H1 (cell line): Measurements from ENCODE around the gene MAML3. TPM values are rescaled to one million over a fixed set of nuclear protein-coding genes. Genes with fewer than 3 reads are reported as not detected.

Source experiments
- CTCF ChIA-PET: fragments of 300-600 bp; sonication (Branson Sonifier 250); formaldehyde crosslinking; loops from one replicate; lab custom pipeline; 2021; ENCODE audit not compliant: partially characterized antibody; lab: Charles Lee
- POLR2A ChIA-PET: fragments of 300-600 bp; sonication (Branson Sonifier 250); formaldehyde crosslinking; loops from one replicate; lab custom pipeline; 2021; ENCODE audit warnings: inconsistent platforms; ENCODE audit not compliant: partially characterized antibody; lab: Charles Lee
- DNase-seq, 2 experiments: peaks; one replicate each; pipeline versions ENCODE4 v3.0.0 to v3.0.0-alpha.2; 2010 to 2022; ENCODE audit warnings: low spot score in 2 of 2, low read depth in 1 of 2, mixed read lengths in 1 of 2
- FAIRE-seq: peaks from 2 replicates; lab custom pipeline; 2011; peaks lifted over from hg19 to GRCh38; lab: Jason Lieb, UNC
- H2AFZ ChIP-seq: 2 replicates; pipeline ENCODE4 v1.8.1; 2012; ENCODE audit warnings: low read length, inconsistent platforms
- H2AK5ac ChIP-seq: 2 replicates; pipeline ENCODE4 v1.6.1; 2013; ENCODE audit warnings: low read depth, low read length
- H2BK120ac ChIP-seq: replicated peaks from 2 replicates; pipeline ENCODE3; 2013; ENCODE audit warnings: low read depth, low read length, inconsistent platforms
- H2BK12ac ChIP-seq: 2 replicates; pipeline ENCODE4 v1.6.1; 2013; ENCODE audit warnings: low read depth, low read length
- H2BK15ac ChIP-seq: 2 replicates; pipeline ENCODE4 v1.6.1; 2013; ENCODE audit warnings: low read length
- H2BK20ac ChIP-seq: 2 replicates; pipeline ENCODE4 v1.6.1; 2013; ENCODE audit warnings: low read length
- H2BK5ac ChIP-seq: 2 replicates; pipeline ENCODE4 v1.6.1; 2013; ENCODE audit warnings: low read depth, low read length
- H3K14ac ChIP-seq: 2 replicates; pipeline ENCODE4 v1.6.1; 2013; ENCODE audit warnings: inconsistent platforms; ENCODE audit not compliant: insufficient read length
- H3K18ac ChIP-seq: 2 replicates; pipeline ENCODE4 v1.6.1; 2013; ENCODE audit warnings: low read length; ENCODE audit errors: extremely low read depth
- H3K23ac ChIP-seq: 2 replicates; pipeline ENCODE4 v1.6.1; 2013; ENCODE audit warnings: inconsistent platforms; ENCODE audit not compliant: insufficient read length
- H3K23me2 ChIP-seq: 2 replicates; pipeline ENCODE4 v1.6.1; 2013; ENCODE audit warnings: low read depth, low read length
- H3K27ac ChIP-seq: 2 replicates; pipeline ENCODE4 v1.6.1; 2011; ENCODE audit warnings: low read depth, low read length, inconsistent platforms
- H3K27me3 ChIP-seq, 4 experiments: replicated peaks in 1 of 4; 1 replicate in 1 of 4; 2 replicates in 3 of 4; pipeline versions ENCODE4 v1.6.1 to v1.8.1; 2011 to 2013; ENCODE audit warnings: low read length in 3 of 4, mild to moderate bottlenecking in 3 of 4, inconsistent platforms in 2 of 4, mixed read lengths in 2 of 4, moderate library complexity in 1 of 4; ENCODE audit not compliant: control insufficient read depth in 3 of 4, insufficient read depth in 3 of 4; ENCODE audit errors: extremely low read depth in 1 of 4
- H3K36me3 ChIP-seq, 4 experiments: 2 replicates each; pipeline versions ENCODE4 v1.6.1 to v1.8.1; 2011 to 2013; ENCODE audit warnings: mild to moderate bottlenecking in 4 of 4, low read length in 3 of 4, moderate library complexity in 2 of 4, control low read depth in 1 of 4, inconsistent platforms in 1 of 4; ENCODE audit not compliant: insufficient read depth in 4 of 4, control insufficient read depth in 2 of 4
- H3K4ac ChIP-seq: replicated peaks from 2 replicates; pipeline ENCODE3; 2013; ENCODE audit warnings: low read length, low read depth, mixed read lengths, inconsistent platforms; ENCODE audit not compliant: insufficient read length
- H3K4me1 ChIP-seq, 4 experiments: replicated peaks in 1 of 4; 1 replicate in 1 of 4; 2 replicates in 3 of 4; pipeline versions ENCODE4 v1.6.1 to v1.8.1; 2011 to 2013; ENCODE audit warnings: low read length in 3 of 4, inconsistent platforms in 2 of 4, mixed read lengths in 1 of 4; ENCODE audit not compliant: insufficient read depth in 4 of 4, control insufficient read depth in 3 of 4
- H3K4me2 ChIP-seq, 2 experiments: 2 replicates each; pipeline versions ENCODE4 v1.6.1 to v1.8.1; 2011 to 2013; ENCODE audit warnings: low read depth in 2 of 2, low read length in 2 of 2, control low read depth in 1 of 2, inconsistent platforms in 1 of 2, mild to moderate bottlenecking in 1 of 2; ENCODE audit not compliant: insufficient read depth in 1 of 2
- H3K4me3 ChIP-seq, 4 experiments: fragments of 200-600, 300-600 bp in 1 of 4; sonication (generic), shearing (Covaris generic), sonication (Bioruptor Twin) in 1 of 4; 2 replicates each; pipeline versions ENCODE4 v1.5.1 to v1.8.1; 2011 to 2016; ENCODE audit warnings: low read length in 4 of 4, low read depth in 3 of 4, control low read depth in 2 of 4, inconsistent platforms in 2 of 4, mild to moderate bottlenecking in 2 of 4, mixed read lengths in 1 of 4, moderate library complexity in 1 of 4; ENCODE audit not compliant: insufficient read depth in 2 of 4; ENCODE audit errors: extremely low read depth in 1 of 4
- H3K56ac ChIP-seq: replicated peaks from 2 replicates; pipeline ENCODE3; 2013; ENCODE audit warnings: low read depth, mild to moderate bottlenecking, mixed read lengths, low read length, inconsistent platforms; ENCODE audit not compliant: insufficient read length
- H3K79me1 ChIP-seq: 2 replicates; pipeline ENCODE4 v1.6.1; 2013; ENCODE audit warnings: low read depth, low read length, control low read depth
- H3K79me2 ChIP-seq, 2 experiments: 2 replicates each; pipeline versions ENCODE4 v1.6.1 to v1.8.1; 2012 to 2013; ENCODE audit warnings: low read length in 2 of 2, mild to moderate bottlenecking in 2 of 2, inconsistent platforms in 1 of 2; ENCODE audit not compliant: insufficient read depth in 2 of 2, control insufficient read depth in 1 of 2
- H3K9ac ChIP-seq, 4 experiments: replicated peaks in 1 of 4; 1 replicate in 1 of 4; 2 replicates in 3 of 4; pipeline versions ENCODE4 v1.6.1 to v1.8.1; 2011 to 2013; ENCODE audit warnings: low read depth in 3 of 4, low read length in 3 of 4, control low read depth in 2 of 4, mild to moderate bottlenecking in 2 of 4, moderate library complexity in 2 of 4, inconsistent platforms in 1 of 4; ENCODE audit errors: extremely low read depth in 1 of 4
- H3K9me3 ChIP-seq, 2 experiments: 2 replicates each; pipeline versions ENCODE4 v1.6.1 to v1.8.1; 2012 to 2013; ENCODE audit warnings: mild to moderate bottlenecking in 2 of 2, moderate library complexity in 2 of 2, control low read depth in 1 of 2, inconsistent platforms in 1 of 2, low read depth in 1 of 2, low read length in 1 of 2, mixed read lengths in 1 of 2; ENCODE audit not compliant: insufficient read depth in 2 of 2
- H4K20me1 ChIP-seq, 2 experiments: replicated peaks in 1 of 2; 2 replicates each; pipeline versions ENCODE3 to v1.8.1; 2011 to 2013; ENCODE audit warnings: inconsistent platforms in 2 of 2, low read length in 2 of 2, mild to moderate bottlenecking in 1 of 2; ENCODE audit not compliant: insufficient read depth in 2 of 2, control insufficient read depth in 1 of 2
- H4K5ac ChIP-seq: 2 replicates; pipeline ENCODE4 v1.6.1; 2013; ENCODE audit warnings: low read length, low read depth, mixed read lengths, inconsistent platforms; ENCODE audit not compliant: insufficient read length
- H4K8ac ChIP-seq: 2 replicates; pipeline ENCODE4 v1.8.0; 2013; ENCODE audit warnings: mild to moderate bottlenecking, moderate library complexity, low read length, inconsistent platforms; ENCODE audit not compliant: insufficient read depth; ENCODE audit errors: extremely low read depth
- H4K91ac ChIP-seq: replicated peaks from 2 replicates; pipeline ENCODE3; 2013; ENCODE audit warnings: low read length, mixed read lengths, inconsistent platforms; ENCODE audit not compliant: insufficient read length
- ASH2L ChIP-seq: fragments of 200-600, 300-600 bp; sonication (generic); IDR thresholded peaks from one replicate; pipeline ENCODE4 v1.7.1; 2017; ENCODE audit warnings: low read length
- ATF3 ChIP-seq: IDR thresholded peaks from 2 replicates; pipeline ENCODE4 v1.6.1; 2011; ENCODE audit warnings: low read depth, mild to moderate bottlenecking, low read length; ENCODE audit not compliant: insufficient read depth
- CHD2 ChIP-seq: IDR thresholded peaks from 2 replicates; pipeline ENCODE4 v1.6.1; 2012; ENCODE audit warnings: low read length, improper control_type of control experiment
- EZH2 ChIP-seq: fragments of 200-600 bp; sonication (generic); IDR thresholded peaks from 2 replicates; pipeline ENCODE4 v1.7.1; 2012; ENCODE audit warnings: low read depth, mild to moderate bottlenecking, moderate library complexity, low read length, inconsistent platforms; ENCODE audit not compliant: severe bottlenecking
- FOSL1 ChIP-seq: IDR thresholded peaks from 2 replicates; pipeline ENCODE4 v1.6.1; 2011; ENCODE audit warnings: mild to moderate bottlenecking, low read depth, low read length, moderate library complexity; ENCODE audit not compliant: insufficient read depth
- GTF2F1 ChIP-seq: IDR thresholded peaks from 2 replicates; pipeline ENCODE4 v1.6.1; 2012; ENCODE audit warnings: low read depth, low read length, improper control_type of control experiment, borderline replicate concordance
- JUN ChIP-seq: IDR thresholded peaks from 2 replicates; pipeline ENCODE4 v1.6.1; 2011; ENCODE audit warnings: low read depth, mild to moderate bottlenecking, improper control_type of control experiment, low read length
- JUND ChIP-seq: IDR thresholded peaks from 2 replicates; pipeline ENCODE4 v1.6.1; 2011; ENCODE audit warnings: mild to moderate bottlenecking, improper control_type of control experiment, low read length
- MAFK ChIP-seq: IDR thresholded peaks from 2 replicates; pipeline ENCODE4 v1.6.1; 2012; ENCODE audit warnings: low read depth, mild to moderate bottlenecking, improper control_type of control experiment, low read length
- POLR2AphosphoS5 ChIP-seq: IDR thresholded peaks from 2 replicates; pipeline ENCODE4 v1.6.1; 2011; ENCODE audit warnings: low read depth, low read length
- RAD21 ChIP-seq, 2 experiments: IDR thresholded peaks in 1 of 2; conservative IDR thresholded peaks in 1 of 2; 2 replicates each; pipeline ENCODE4 v1.6.1; 2011; ENCODE audit warnings: low read depth in 2 of 2, low read length in 2 of 2, improper control_type of control experiment in 1 of 2, inconsistent platforms in 1 of 2, mild to moderate bottlenecking in 1 of 2, moderate library complexity in 1 of 2
- RBBP5 ChIP-seq: IDR thresholded peaks from 2 replicates; pipeline ENCODE4 v1.7.1; 2012; ENCODE audit warnings: low read depth, mild to moderate bottlenecking, inconsistent platforms, low read length, moderate library complexity, borderline replicate concordance
- SAP30 ChIP-seq: fragments of 300-600 bp; sonication (generic); IDR thresholded peaks from 2 replicates; pipeline ENCODE4 v1.7.1; 2012; ENCODE audit warnings: low read length, moderate library complexity, mild to moderate bottlenecking, inconsistent platforms; ENCODE audit not compliant: insufficient read depth, insufficient replicate concordance
- SP4 ChIP-seq: IDR thresholded peaks from 2 replicates; pipeline ENCODE4 v1.6.1; 2012; ENCODE audit warnings: low read length, inconsistent platforms
- YY1 ChIP-seq: IDR thresholded peaks from 2 replicates; pipeline ENCODE4 v1.6.1; 2011; ENCODE audit warnings: low read depth, mild to moderate bottlenecking, low read length
- WGBS, 2 experiments: shearing (Covaris generic) in 1 of 2; methylation state at CpG; one replicate each; pipeline versions ENCODE4 v1.1.6 to v1.1.7; 2013 to 2015; ENCODE audit warnings: low lambda C conversion rate in 2 of 2, mixed read lengths in 2 of 2, inconsistent platforms in 1 of 2, low coverage in 1 of 2, missing lambda C conversion rate in 1 of 2; ENCODE audit not compliant: insufficient replicate concordance in 2 of 2, insufficient coverage in 1 of 2, insufficient read length in 1 of 2; ENCODE audit errors: extremely low coverage in 1 of 2, missing lambda C conversion rate in 1 of 2; 5-methylcytosine and 5-hydroxymethylcytosine counted together
- polyA plus RNA-seq, 7 experiments: library from polyadenylated mRNA; depleted of rRNA in 3 of 7; stranded (reverse) in 5 of 7; unstranded in 2 of 7; fragments of >200 nt in 5 of 7; fragments of 200-250 nt in 2 of 7; gene quantifications; 1 replicate in 5 of 7; 2 replicates in 1 of 7; 4 replicates in 1 of 7; pipeline versions ENCODE4 v1.2.1 to v1.2.3, GENCODE V29; 2011 to 2013; ENCODE audit warnings: missing spikeins in 2 of 7, mixed read lengths in 2 of 7
- total RNA-seq: library from RNA; stranded (reverse); fragmentation: NEBNext Ultra II Directional; extraction: Animal tissue kit (Norgen Biotek cat#: 25700); gene quantifications from 2 replicates; pipeline ENCODE4 v1.2.1, GENCODE V29; 2021

MAML3 gene
- total and polyA plus RNA-seq, 2 of the 8 experiments (the other 6 are each of a cell fraction or from before 2014, with no cell fraction given): 2.1 to 5.7 TPM

- H3K9me3 ChIP-seq: no peaks in the 10 kb centered on the region
- no peak overlapping the region for H2BK12ac ChIP-seq
- no peak overlapping the region for H4K5ac ChIP-seq
- no peaks in the 10 kb centered on the region for H3K23me2 ChIP-seq
- H2AFZ ChIP-seq: no peak overlapping the region
- H3K23ac ChIP-seq: no peak overlapping the region
- H3K36me3 ChIP-seq: no peaks in the 10 kb centered on the region
- no peak overlapping the region for H3K14ac ChIP-seq
- no peak overlapping the region for H3K4ac ChIP-seq
- no peaks in the 10 kb centered on the region for H4K20me1 ChIP-seq
- no peak overlapping the region for H2BK5ac ChIP-seq
- no peak overlapping the region for H4K91ac ChIP-seq
- H3K18ac ChIP-seq: no peak overlapping the region
- ChIA-PET POLR2A (no interaction called here), CTCF (interaction anchor here (0.9 to 3.5 kb wide), 4 partner anchors 14 to 82 kb away, joined by 3 to 16 read pairs (median 6); no protein-coding TSS in a partner anchor)
- no peak overlapping the region for H3K27ac ChIP-seq
- H2BK20ac ChIP-seq: no peak overlapping the region
- no peak overlapping the region for H2BK120ac ChIP-seq
- no peak overlapping the region for H4K8ac ChIP-seq
- no peaks in the 10 kb centered on the region for H3K4me1 ChIP-seq
- H3K4me3 ChIP-seq: no peak overlapping the region
- FAIRE-seq (no peak), DNase-seq (no peak)
- no peak overlapping the region for H3K4me2 ChIP-seq
- WGBS, 2 experiments: 95% methylated on average over 5 of the region's 5 CpGs; no CpG with 5 or more reads in 1 of the 2 experiments
- H3K27me3 ChIP-seq: no peaks in the 10 kb centered on the region
- H3K79me1 ChIP-seq: no peaks in the 10 kb centered on the region
- no peak overlapping the region for H2BK15ac ChIP-seq
- no peaks in the 10 kb centered on the region for H3K79me2 ChIP-seq
- H3K9ac ChIP-seq: no peak overlapping the region
- H2AK5ac ChIP-seq: no peak overlapping the region
- no peak overlapping the region for H3K56ac ChIP-seq
- TF ChIP-seq SP4: no peak
- TF ChIP-seq RBBP5: no peak
- no peak for TF ChIP-seq EZH2
- TF ChIP-seq ATF3: no peak
- no peak for TF ChIP-seq ASH2L
- no peak for TF ChIP-seq FOSL1
- no peak for TF ChIP-seq CHD2
- no peak for TF ChIP-seq RAD21 (IDR thresholded peaks at IDR 0.05 in 1 of 2, conservative IDR thresholded peaks at IDR 0.05 in 1 of 2; ENCODE audit: low read depth in 2 of 2, low read length in 2 of 2)
- no peak for TF ChIP-seq YY1
- TF ChIP-seq SAP30: no peak
- no peak for TF ChIP-seq MAFK
- no peak for TF ChIP-seq GTF2F1
- no peak for TF ChIP-seq JUN
- TF ChIP-seq POLR2AphosphoS5: no peak
- no peak for TF ChIP-seq JUND
These were observed 468.8 kb downstream of the MAML3 start for GRCh38 chr4:139685180-139685579.
